Posterior vena cava (tissue), 2 donors: ENCODE data around the gene LMO1. TPM values are rescaled to one million over a fixed set of nuclear protein-coding genes. Genes with fewer than 3 reads are reported as not detected.
A peak's percentile ranks its signal among the peaks of the same experiment; 100 is the strongest.

Experiments used
- DNase-seq: peaks from one replicate; pipeline ENCODE4 v3.0.0-alpha.2; 2020; ENCODE audit warnings: low spot score
- intact Hi-C, 2 donors: fragments of 100-400 bp; cut with DNase I; formaldehyde crosslinking; loops; one replicate each; pipeline versions ENCODE4 v1.14.1 to v1.14.2; 2022 to 2023
- total RNA-seq, 2 donors: library from RNA; stranded (reverse); fragmentation: NEBNext Ultra II Directional; extraction: Animal tissue kit (Norgen Biotek cat#: 25700); gene quantifications; one replicate each; pipeline ENCODE4 v1.2.1, GENCODE V29; 2021
- donor health status: DM: yes; HTN: yes; CAD: no.
- donor health status: DM: yes; HTN: yes; CAD: no.

LMO1 gene
- total RNA-seq, 2 donors from 2014 or later = 0.38 TPM; not detected in 1

DNA sequence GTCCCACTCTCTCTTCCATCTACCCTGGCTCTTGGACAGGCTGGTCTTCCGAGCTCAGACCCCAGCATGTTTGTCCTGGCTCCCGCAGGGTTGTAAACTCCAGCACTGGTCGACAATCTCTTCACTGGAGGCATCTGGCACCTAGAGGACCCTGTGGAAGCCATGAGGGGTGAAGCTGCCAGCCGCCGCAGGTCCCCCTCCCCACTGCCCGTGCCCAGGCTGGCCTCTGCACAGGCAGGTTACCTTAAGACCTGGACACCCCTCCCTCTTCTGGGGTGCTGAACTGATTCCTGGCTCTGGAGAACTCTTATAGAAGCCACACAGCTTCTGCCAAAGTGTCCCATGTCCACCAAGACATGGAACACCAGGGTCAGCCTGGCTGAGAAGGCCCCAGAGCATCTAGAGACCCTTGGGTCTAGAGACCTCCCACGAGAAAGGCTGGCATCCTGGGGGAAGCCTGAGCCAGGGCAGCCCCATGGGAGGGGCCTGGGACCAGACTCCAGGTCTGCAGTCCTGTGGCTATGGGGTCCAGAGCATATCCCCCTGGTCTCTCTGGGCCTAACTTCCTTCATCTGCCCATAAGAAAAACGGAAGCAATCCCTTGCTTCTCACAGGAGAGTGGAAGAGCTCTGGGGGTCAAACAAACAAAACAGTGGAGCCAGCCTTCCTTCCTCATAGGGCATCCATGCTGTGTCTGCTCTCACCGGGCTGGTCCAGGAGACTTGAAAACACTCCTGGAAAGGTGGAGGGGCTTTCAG, 30.6 kb downstream of the LMO1 start:
- intact Hi-C loops = no loop called here
- DNase-seq = no peak

DNA sequence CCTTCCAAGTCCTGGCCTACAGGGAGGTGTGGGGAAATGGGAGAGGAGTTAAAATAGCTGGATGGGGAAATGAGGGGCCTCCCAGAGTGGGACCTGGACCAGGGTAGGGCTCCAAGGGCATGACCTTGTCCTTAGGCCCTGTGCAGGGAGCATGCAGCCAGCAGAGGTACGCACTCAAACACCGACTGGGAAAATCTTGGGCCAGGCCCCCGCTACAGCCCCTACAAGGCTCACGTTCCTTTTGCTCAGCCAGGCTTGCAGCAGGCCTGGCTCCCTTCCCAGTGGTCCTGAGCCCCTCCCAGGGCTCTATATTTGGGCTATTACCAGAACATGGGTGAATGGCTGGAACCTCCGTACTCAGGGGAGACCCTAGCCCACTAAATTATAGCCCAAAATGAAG, 31.3 kb downstream of the LMO1 start:
- intact Hi-C loops = no loop called here
- DNase-seq = no peak

DNA sequence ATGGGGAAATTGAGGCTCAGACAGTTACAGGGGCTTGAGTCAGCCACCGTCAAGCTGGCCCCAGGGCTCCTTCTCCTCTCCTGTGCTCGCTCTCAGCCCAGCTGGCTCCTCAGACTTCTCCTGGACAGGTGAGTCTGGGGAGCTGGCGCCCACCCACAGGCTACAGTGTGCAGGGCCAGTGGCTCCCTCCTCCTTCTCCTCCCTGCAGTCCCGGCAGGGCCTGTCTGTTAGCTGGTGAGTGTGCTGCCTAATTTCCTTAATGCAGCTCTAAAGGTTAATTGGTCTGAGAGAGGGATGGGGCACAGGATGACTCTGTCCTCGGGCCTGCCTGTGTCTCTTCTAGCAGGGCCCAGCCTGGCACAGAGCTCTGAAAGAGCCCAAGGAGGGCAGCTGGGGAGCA, 31.7 kb downstream of the LMO1 start:
- no peak for DNase-seq
- intact Hi-C loops = no loop called here

DNA sequence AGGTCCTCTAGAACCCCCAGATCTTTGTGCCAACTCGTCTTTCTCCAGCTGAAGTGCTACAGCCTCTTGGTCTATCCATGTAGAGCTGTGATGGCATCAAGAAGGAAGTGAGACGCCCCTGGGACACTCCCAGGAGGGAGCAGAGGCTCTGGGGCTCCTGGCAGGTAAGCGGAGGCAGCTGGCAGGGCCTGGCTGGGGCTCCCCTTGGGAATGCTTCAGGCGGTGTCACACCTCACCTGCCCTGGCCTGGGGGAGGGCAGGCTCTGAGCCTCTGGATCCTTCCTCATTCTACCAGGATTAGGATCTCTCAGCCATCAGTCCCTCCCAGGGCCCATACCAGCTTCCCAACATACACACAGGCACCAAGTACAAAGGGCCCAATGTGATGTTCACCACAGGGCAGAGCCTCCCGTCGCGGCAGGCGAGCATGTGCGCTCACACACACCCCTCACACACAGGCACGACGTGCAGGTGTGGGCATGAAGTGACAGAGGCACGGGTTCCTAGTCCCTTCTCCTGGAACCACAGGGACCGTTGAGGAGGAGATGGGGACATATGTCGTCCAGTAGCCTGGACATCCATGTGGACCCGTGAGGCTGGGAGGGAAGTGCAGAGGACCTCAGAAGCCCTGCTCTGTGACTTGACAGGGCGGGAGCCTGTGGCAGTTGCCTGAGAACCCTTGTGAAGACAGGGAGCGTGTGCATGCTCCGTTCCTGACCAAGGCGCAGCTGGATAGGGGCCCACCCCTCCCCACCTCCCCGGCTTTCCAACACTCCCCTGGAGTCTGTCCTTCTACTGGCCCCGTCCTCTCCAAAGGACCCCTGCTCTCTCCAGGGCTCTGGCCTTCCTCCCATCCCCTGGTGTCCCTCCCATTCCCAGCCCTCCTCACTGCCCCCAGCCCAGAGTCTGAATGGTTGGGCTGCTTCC, 32.5 kb downstream of the LMO1 start:
- DNase-seq = no peak
- intact Hi-C loops = no loop called here

DNA sequence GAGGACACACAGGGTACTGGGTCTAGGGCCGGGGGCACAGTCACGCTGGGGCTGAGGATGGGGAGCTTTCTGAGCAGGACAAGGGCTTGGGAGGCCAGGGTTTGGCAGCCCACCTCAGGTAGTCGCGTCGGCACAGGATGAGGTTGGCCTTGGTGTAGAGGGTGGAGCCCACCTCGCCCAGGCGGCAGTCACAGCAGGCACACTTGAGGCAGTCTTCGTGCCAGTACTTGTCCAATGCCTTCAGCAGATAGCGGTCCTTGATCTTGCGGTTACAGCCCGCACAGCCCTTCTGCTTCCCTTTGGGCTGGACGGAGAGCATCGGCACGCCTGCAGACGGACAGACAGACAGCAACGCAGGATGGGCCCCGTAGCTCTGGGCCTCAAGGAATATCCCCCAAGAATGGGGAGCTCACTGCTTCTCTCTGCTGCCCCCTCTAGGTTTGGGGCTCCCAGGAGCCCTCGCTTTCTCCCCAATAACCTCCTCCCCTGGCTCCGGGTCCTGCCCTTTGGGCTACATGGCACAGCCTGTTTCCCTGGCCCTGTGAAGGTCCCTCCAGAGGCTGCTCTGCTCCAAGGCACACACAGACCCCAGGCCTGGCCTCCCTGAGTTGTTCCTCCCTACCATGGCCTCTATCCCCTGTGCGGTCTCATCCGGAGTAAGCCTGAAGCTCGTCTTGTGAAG, 33.4 kb downstream of the LMO1 start:
- intact Hi-C loops = no loop called here

DNA sequence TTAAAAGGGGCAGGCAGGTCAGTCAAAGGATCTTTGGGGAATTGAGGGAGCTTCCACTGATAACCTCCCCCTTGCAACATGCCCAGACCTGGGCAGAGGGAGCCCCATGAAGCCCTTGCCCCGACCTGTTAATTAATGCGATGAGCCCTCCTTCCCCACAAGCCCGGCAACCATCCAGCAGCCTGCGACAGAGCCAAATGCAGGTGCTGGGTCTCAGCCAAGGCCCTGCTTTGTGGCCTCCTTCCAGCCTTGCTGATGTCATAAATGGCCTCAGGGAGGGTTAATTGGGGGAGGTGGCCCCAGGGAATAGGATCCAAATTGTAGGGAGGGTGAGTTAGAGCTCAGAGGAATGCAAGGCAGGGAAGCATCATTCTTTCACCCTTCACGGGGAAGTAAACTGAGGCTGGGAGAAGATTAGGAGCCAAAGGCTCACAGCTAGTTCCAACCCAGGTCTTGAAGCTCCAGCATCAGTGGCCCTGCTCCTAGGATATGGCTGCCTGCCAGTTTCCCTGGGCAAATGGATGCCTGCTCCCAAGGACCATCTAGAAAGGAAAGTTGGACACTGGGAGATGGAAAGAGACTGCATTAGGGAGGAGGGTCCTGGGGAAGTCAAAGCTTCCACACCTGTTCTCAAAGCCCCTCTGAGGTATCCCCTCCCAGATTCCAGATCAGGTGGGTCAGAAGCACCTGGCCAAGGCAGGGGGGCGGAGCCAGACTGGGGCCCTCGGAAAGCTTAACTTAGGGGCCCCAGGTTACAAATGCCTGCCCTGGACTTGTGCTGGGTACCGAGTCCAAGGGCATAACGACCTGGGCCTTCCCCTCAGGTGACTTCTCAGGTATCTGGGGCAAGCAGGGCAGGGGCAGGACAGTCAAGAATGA, 34.1 kb downstream of the LMO1 start:
- DNase-seq = no peak
- intact Hi-C loops = loop anchor here (5.0 to 10.0 kb wide), 4 partner anchors 33 to 725 kb away; partner anchors contain the start of gene LMO1 (in 1 of the 2)

More for the DNA sequence above, 33.4 kb downstream of the LMO1 start:
- no peak for DNase-seq

DNA sequence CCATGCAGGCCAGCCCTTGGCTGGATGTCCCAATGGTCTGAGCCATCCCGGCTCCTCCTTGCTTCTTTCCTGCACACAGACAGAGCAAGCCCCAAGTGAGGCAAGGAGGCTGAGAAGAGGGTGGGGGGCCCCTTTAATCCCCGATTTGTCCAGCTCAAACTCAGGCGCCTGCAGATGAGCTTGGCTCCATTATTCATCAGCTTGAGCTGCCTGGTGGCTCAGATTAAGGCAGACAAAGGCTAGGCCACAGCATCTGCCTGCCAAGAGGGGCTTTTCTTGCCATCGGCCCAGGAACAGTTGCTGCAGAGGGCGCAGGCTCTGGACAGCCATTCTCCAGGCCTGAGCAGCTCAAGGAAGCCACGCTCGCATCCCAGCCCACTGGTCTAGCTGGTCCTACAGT, 35.4 kb downstream of the LMO1 start:
- intact Hi-C loops = loop anchor here (5.0 to 10.0 kb wide), 4 partner anchors 34 to 727 kb away; partner anchors contain the start of gene LMO1 (in 1 of the 2)

DNA sequence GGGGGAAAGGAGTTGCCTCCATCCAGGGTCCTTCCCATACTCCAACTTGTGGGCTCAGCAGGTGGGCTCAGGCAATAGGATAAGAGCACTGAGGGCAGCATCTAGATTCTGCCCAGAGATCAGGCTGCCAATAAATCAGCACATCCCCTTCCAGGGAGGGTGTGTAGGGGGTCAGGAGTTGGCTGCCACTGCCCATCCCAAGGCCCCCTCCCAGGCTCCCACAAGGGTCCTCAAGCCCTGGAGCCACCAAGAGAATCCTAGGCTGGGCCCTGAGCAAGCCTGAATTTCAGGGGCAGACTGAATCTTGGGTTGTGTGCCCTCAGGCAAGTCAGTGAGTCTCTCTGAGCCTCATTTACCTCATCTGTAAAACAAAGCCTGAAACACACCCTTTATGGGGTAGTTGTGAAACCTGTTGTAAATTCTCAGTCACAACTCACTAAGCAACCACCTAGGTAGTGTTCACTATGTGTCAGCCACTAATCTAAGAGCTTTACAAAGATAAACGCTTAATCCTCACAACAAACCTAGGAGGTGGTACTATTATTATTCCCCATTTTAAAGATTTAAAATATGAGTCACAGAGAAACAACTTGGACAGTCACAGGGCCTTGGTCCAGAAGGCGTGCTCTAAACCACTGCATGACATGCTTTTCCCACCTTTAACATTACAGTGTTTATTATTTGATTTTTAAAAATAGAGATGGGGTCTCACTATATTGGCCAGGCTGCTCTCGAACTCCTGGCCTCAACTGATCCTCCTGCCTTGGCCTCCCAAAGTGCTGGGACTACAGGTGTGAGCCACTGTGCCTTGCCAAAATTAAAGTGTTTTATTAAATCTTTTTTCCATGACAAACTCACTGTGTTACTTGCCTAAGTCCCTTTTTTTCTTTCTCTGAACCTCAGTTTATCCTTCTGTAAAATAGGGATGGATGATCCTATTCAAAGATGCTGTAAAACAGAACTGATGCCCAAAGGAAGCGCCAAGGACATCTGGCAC, 36.2 kb downstream of the LMO1 start:
- intact Hi-C loops = loop anchor here (5.0 to 10.0 kb wide), 4 partner anchors 35 to 727 kb away; partner anchors contain the start of gene LMO1 (in 1 of the 2)
- no peak for DNase-seq

More for the DNA sequence above, 35.4 kb downstream of the LMO1 start:
- DNase-seq = no peak

DNA sequence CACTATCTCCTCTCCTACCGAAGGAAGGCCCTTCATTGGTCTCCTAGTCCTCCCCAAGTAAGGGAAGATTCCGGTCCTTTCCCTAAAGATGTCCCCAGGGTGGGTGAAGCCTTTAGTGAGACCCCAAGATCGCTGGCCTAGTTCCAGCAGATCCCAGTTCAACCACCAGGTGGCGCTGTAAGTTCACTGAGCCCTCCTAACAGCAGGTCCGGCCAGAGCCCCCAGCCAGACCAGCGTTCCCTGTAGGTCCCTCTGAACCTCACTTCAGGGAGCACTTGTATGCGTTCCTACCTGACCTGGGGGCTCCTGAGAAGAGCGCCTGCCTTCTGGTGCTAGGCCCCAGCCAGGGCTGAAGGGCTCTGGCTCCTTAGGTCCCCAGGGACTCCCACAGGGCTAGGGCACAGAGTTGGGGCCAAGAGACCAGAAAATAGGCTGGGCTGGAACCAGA, 38.1 kb downstream of the LMO1 start:
- peak; percentile 86 for DNase-seq
- intact Hi-C loops = loop anchor here (5.0 to 10.0 kb wide), 4 partner anchors 37 to 729 kb away; partner anchors contain the start of gene LMO1 (in 1 of the 2)

DNA sequence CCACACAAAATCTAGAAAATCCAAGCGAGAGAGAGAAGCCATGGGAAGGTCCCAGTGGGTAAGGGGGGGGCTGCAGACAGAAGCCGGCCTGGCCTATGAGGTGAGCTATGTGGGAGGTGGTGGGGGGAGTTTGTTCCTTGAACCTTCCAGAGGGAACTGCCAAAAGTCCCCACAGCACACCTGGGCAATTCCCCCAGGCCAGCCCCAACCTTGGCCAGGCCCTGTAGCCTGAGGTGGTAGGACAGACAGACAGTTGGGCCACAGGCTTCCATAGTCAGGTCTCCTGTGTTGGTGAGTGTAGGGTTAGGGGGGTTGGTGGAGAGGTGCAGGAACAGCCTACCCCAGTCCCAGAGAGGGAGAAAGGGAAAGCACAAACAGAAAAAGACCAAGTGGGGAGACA, 39.0 kb downstream of the LMO1 start:
- no peak for DNase-seq

DNA sequence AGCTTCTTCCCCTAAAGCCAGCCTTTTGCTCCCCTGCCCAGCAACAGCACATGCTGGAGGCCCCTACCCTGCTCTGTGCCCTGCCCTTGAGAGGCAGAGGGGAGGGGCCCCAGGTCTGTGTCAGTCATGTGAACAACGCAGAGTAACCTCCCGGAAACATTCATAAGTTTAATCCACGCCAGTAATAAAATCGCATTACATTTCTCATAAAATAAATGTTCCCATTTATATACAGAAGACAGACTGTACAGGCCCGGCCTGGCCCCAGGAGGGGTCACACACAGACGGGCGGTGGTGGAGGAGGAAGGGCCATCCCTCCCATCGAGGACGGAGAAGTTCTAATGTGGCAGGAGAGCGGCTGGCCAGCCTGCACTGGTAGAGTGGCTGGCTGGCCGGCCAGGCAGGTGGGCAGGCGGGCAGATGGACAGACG, 39.5 kb downstream of the LMO1 start:
- intact Hi-C loops = loop anchor here in 1 of 2 donors (10.0 kb wide), 2 partner anchors 341 to 731 kb away; no protein-coding TSS in a partner anchor
- DNase-seq = no peak

More for the DNA sequence above, 39.0 kb downstream of the LMO1 start:
- intact Hi-C loops = loop anchor here (5.0 to 10.0 kb wide), 4 partner anchors 38 to 730 kb away; partner anchors contain the start of gene LMO1 (in 1 of the 2)

DNA sequence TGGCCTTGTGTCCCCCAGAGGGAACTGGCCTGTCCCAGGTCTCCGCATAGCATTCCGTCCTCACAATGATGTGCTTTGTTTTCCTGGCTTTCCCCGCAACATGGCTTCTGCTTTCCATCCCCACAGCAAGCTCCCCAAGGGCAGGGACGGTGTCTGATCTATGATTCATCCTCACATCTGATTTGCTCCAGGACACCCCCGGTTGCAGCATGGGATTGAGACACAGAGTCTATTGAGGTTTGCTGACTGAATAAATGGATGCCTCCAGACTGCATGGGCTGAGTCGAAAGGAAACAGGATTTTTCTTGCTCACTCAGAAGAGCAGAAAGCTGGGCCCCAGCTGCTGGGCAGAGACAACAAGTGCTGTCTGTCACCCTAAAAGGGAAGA, 40.2 kb downstream of the LMO1 start:
- no peak for DNase-seq
- intact Hi-C loops = loop anchor here in 1 of 2 donors (10.0 kb wide), 2 partner anchors 341 to 731 kb away; no protein-coding TSS in a partner anchor

DNA sequence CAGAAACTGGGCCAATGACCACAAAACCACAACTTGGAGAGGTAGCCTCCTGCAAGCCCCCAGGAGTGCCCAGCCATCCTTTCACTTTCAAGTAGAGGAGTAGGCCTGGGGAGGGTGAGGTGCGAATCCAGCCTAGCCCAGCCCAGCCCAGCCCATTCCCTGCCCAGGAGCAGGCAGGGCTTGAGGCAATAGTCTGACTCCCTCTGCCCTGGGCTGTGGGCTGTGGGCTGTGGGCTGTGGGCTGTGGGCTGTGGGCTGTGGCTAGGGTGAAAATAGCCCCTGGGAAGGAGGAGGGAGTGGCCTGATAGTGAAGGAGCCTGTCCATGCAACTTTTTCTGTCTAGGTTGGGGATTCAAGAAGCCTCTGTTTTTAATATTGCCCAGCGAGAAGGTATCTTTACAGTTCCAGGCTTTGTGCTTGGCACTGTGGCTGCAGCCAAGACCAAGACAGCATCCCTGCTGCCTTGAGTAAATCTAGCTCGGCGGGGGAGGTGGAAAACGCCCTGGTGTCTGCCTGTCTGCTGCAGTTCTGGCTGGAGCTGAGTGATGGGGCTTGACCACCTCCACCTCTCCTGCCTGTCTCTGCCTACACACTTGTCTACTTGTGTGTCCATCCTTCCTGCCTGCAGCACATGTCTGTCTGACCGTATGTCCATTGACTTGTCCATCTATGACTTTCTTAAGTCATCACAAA, 40.7 kb downstream of the LMO1 start:
- intact Hi-C loops = loop anchor here in 1 of 2 donors (1.0 to 10.0 kb wide), 3 partner anchors 97 to 732 kb away; no protein-coding TSS in a partner anchor
- no peak for DNase-seq

DNA sequence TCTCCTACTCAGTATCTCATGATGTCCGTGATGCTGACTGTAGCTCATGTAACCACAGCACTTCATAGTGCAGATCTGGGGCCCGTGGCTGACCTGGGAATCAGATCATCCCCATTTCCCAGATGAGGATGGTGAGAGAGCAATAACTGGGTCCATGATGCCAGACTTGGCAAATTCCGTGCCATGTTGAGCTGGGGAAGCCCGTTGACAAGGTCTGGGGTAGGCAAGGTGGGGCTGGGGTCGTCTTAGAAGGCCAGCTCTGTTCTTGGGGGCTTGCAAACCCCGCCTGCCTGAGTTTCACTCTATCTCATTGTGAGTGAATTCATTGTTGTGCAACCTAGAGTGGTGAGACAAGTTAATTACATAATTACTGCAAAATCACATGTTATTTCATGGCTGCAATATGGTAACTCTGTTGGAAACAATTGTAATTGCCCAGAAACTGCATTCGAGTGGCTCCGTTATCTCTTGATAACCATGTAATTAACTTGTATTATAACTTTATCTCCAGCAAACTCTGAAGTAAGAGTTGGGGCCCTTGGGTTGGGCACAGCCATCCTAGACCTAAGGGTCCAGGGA, 41.7 kb downstream of the LMO1 start:
- intact Hi-C loops = loop anchor here in 1 of 2 donors (1.0 to 10.0 kb wide), 3 partner anchors 98 to 733 kb away; no protein-coding TSS in a partner anchor
- DNase-seq = peak; percentile 62

DNA sequence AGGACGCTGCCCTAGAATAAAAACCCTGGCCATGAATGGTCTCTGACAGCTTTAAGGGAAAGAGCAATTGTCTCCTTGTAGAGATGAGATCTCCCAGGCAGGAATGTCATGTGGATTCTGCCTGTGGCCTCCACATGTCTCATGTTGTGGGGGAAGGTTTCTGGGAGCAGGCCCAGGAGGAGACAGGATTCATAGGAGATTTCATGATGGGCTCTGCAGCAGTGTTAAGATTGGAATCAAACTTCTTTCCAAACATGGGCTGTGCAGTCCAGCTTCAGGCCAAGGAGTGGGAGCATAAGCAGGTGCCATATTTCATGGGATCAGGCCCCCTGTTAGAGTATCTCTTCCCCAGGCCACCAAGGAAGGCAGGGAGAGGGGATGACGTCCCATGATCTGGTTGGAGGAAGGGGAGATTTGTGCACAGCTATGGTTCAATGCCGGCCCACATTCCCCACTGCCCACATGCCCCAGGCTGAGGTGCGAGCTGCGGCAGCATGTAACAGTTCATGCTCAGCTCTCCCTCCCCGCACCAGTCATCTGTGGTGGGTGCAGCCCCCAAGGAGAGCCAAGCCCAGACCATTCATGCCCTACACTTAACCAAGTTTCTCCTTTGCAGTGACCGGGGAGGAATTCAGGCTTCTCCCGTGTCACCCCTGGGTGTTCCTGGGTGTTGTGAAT, 42.5 kb downstream of the LMO1 start:
- intact Hi-C loops = loop anchor here in 1 of 2 donors (10.0 kb wide), 2 partner anchors 344 to 734 kb away; no protein-coding TSS in a partner anchor
- DNase-seq = peak; percentile 71
